ENCODE results near the gene MLC1. TPM values are rescaled to one million over a fixed set of nuclear protein-coding genes. Genes with fewer than 3 reads are reported as not detected.

The MLC1 gene
- total RNA-seq, 1 donor from 2014 or later, result not detected

DNA sequence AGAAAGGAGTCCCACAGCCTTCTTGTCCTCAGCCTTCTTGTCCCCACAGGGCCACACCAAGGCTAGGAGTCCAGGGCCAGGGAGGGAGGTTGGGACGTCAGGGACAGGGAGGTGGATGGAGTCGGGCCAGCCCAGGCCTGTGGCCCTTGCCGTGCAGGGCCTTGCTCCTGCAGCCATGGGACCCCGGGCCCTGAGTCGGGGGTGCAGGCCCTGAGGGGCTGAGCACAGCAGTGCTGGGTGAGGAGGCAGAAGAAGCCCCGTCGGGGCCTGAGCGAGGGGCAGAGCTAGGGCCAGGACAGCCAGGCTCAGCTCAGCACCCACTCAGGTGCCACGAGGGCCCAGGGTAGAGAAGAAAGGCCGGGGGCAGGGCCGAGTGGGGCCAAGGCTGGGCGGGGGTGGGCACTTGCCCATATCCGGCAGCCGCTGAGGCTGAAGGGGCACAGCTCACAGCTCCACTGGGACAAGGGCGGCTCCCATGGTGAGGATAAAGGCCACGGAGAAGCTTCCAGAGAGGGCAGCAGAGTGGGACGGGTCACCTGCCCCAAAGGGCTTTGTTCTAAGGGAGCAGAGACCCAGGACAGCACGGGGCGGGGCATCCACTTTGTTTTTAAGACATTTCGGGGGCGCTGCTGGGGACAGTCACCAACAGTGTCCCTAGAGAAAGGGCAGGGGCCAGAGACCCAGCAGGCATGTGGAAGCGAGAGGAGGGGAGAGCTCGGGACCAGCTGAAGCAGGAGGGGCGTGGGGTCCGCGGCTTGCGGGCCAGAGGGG is 3.6 kb downstream of the MLC1 start:
- Mint-ChIP-seq H3K27ac (no peak overlapping the region), H3K4me3 (ENCODE audit: low read depth) (no peak overlapping the region)
- DNase-seq (ENCODE audit: low spot score, unreplicated experiment), result no peak

DNA sequence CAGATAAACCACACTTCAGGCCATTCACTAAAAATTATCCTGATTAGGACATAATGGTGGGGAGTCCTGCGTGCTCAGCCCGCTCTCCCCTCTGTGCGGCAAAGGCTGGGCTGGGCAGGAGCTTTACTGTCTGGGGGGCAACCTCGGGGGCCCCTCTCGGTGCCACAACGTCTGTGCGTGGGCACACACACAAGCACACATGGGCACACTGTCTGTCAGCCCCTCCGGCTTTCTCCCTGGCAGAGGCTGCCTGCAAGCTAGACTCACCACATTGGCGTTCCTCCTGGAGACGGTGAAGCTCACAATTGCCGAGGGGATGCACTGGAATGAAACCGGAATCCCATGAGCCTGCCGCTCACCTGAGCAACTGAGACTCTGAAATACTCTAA is 5.2 kb downstream of the MLC1 start:
- no peak for DNase-seq (ENCODE audit: low spot score, unreplicated experiment)
- H3K9me3 Mint-ChIP-seq (ENCODE audit: low read depth), result no peaks in the 10 kb centered on the region
- peaks cover 15% of the 10 kb centered on the region for H3K27me3 Mint-ChIP-seq
- peaks cover under 1% of the 10 kb centered on the region for H3K4me1 Mint-ChIP-seq (ENCODE audit: low read depth)
- TF ChIP-seq, protein P1, sequence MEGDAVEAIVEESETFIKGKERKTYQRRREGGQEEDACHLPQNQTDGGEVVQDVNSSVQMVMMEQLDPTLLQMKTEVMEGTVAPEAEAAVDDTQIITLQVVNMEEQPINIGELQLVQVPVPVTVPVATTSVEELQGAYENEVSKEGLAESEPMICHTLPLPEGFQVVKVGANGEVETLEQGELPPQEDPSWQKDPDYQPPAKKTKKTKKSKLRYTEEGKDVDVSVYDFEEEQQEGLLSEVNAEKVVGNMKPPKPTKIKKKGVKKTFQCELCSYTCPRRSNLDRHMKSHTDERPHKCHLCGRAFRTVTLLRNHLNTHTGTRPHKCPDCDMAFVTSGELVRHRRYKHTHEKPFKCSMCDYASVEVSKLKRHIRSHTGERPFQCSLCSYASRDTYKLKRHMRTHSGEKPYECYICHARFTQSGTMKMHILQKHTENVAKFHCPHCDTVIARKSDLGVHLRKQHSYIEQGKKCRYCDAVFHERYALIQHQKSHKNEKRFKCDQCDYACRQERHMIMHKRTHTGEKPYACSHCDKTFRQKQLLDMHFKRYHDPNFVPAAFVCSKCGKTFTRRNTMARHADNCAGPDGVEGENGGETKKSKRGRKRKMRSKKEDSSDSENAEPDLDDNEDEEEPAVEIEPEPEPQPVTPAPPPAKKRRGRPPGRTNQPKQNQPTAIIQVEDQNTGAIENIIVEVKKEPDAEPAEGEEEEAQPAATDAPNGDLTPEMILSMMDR (IDR thresholded peaks at IDR 0.05; ENCODE audit: unreplicated experiment), result no peak
- H3K27ac Mint-ChIP-seq, result no peak overlapping the region
- no peak overlapping the region for H3K4me3 Mint-ChIP-seq (ENCODE audit: low read depth)
- no peaks in the 10 kb centered on the region for H3K36me3 Mint-ChIP-seq (ENCODE audit: insufficient read depth)

More for the DNA sequence above, 3.6 kb downstream of the MLC1 start:
- Mint-ChIP-seq H3K9me3 (ENCODE audit: low read depth) (no peaks in the 10 kb centered on the region), H3K27me3 (peaks cover 12% of the 10 kb centered on the region), H3K36me3 (ENCODE audit: insufficient read depth) (no peaks in the 10 kb centered on the region), H3K4me1 (ENCODE audit: low read depth) (peaks cover 5% of the 10 kb centered on the region)
- TF ChIP-seq, protein P1 (IDR thresholded peaks at IDR 0.05; ENCODE audit: unreplicated experiment), result no peak

DNA sequence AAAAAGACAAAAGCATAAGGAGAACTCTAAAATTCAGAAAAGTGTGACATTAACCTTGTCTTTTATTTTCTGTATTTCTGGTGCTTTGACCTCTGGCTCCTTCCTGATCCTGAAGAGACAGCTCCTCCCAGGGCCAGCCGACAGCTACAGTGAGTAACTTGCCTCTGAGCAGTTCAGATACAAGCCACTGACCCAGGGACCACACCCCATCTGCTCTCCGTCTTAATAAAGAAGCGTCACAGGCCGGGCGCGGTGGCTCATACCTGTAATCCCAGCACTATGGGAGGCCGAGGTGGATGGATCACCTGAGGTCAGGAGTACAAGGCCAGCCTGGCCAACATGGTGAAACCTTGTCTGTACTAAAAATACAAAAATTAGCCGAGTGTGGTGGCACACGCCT is 6.5 kb downstream of the MLC1 start:
- no peaks in the 10 kb centered on the region for H3K4me1 Mint-ChIP-seq (ENCODE audit: low read depth)

DNA sequence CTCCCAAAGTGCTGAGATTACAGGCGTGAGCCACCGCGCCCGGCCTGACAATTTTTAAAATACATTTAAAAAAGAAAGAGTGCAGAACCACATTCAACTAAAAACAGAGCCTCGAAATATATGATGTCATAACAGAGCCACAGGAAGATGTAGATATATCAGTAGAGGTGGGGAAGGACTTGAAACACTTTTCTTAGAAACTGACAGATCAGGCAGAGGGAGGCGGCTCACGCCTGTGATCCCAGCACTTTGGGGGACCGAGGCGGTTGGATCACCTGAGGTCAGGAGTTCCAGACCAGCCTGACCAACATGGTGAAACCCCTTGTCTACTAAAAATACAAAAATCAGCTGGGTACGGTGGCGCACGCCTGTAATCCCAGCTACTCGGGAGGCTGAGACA is 7.0 kb downstream of the MLC1 start:
- Mint-ChIP-seq H3K27ac (no peak overlapping the region), H3K27me3 (peaks cover 14% of the 10 kb centered on the region), H3K4me1 (ENCODE audit: low read depth) (no peaks in the 10 kb centered on the region), H3K36me3 (ENCODE audit: insufficient read depth) (no peaks in the 10 kb centered on the region), H3K9me3 (ENCODE audit: low read depth) (no peaks in the 10 kb centered on the region), H3K4me3 (ENCODE audit: low read depth) (no peak overlapping the region)
- no peak for DNase-seq (ENCODE audit: low spot score, unreplicated experiment)
- TF ChIP-seq, protein P1 (IDR thresholded peaks at IDR 0.05; ENCODE audit: unreplicated experiment), result no peak

More for the DNA sequence above, 6.5 kb downstream of the MLC1 start:
- Mint-ChIP-seq H3K4me3 (ENCODE audit: low read depth) (no peak overlapping the region), H3K27ac (no peak overlapping the region), H3K9me3 (ENCODE audit: low read depth) (no peaks in the 10 kb centered on the region), H3K27me3 (peaks cover 14% of the 10 kb centered on the region), H3K36me3 (ENCODE audit: insufficient read depth) (no peaks in the 10 kb centered on the region)
- DNase-seq (ENCODE audit: low spot score, unreplicated experiment), result no peak
- TF ChIP-seq, protein P1 (IDR thresholded peaks at IDR 0.05; ENCODE audit: unreplicated experiment), result no peak

DNA sequence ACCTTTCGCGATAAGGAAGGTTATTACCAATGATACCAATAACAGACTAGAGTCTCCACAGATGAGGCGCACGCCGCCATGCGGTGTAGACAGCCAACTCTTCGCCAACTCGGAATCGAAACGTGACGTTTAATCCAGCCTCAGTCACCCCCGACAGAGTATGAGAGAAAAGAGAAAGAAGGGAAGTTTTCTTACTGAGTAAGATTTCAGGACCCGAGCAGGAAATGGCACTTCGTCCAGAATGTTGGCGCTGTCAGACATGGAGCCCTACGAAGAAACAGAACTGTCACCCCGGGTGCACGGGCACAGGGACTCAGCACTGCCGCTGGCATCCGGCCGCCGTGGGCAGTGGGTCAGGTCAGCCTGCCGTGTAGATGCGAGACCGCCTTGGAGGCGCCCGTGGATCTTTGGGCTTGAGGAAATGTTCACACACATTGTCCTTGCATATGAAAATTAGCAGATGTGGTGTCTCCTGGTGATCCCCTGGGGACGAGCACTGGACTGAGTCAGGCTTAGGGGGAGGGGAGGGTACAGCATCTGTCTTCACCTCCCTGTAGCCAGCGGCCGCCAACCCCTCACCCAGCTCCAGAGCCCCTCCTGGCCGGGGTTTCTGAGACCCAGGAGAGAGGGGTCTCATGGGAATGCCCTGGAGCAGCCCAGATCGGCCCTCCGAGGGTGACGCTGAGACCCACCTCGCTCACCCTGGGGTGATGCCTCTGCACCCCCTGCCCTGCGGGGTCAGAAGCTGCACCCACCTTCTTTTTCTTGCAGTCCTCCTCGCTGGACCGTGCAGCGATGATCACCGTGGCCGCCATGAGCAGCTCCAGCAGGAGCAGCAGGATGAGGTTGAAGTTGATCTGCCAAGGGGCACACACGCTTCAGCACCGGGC is 8.3 kb downstream of the MLC1 start:
- H3K4me3 Mint-ChIP-seq (ENCODE audit: low read depth), result no peak overlapping the region
- H3K9me3 Mint-ChIP-seq (ENCODE audit: low read depth), result no peaks in the 10 kb centered on the region
- peaks cover 14% of the 10 kb centered on the region for H3K27me3 Mint-ChIP-seq
- H3K36me3 Mint-ChIP-seq (ENCODE audit: insufficient read depth), result no peaks in the 10 kb centered on the region
- TF ChIP-seq, protein P1 (IDR thresholded peaks at IDR 0.05; ENCODE audit: unreplicated experiment), result no peak
- no peak overlapping the region for H3K27ac Mint-ChIP-seq
- DNase-seq (ENCODE audit: low spot score, unreplicated experiment), result no peak
- H3K4me1 Mint-ChIP-seq (ENCODE audit: low read depth), result no peaks in the 10 kb centered on the region
